H9 (cell line): ENCODE measurements around the gene SRCAP. TPM values are rescaled to one million over a fixed set of nuclear protein-coding genes. Genes with fewer than 3 reads are reported as not detected.

Source experiments
- DNase-seq: peaks from one replicate; pipeline ENCODE4 v3.0.0-alpha.2; 2017
- H2AFZ ChIP-seq: one replicate; pipeline ENCODE4 v1.6.1; 2013; ENCODE audit warnings: mild to moderate bottlenecking, low read length, control low read depth, moderate library complexity
- H2AK5ac ChIP-seq: 2 replicates; pipeline ENCODE4 v1.6.1; 2013; ENCODE audit warnings: low read length, control low read depth, mixed read lengths; ENCODE audit not compliant: insufficient read length
- H2BK120ac ChIP-seq: one replicate; pipeline ENCODE4 v1.6.1; 2013; ENCODE audit warnings: low read depth, mild to moderate bottlenecking, low read length, control low read depth, inconsistent platforms; ENCODE audit not compliant: poor library complexity, severe bottlenecking
- H2BK12ac ChIP-seq: 2 replicates; pipeline ENCODE4 v1.6.1; 2013; ENCODE audit warnings: low read length, control low read depth, mixed read lengths, low read depth; ENCODE audit not compliant: insufficient read length
- H2BK15ac ChIP-seq: 2 replicates; pipeline ENCODE4 v1.6.1; 2013; ENCODE audit warnings: low read depth, low read length, control low read depth
- H2BK20ac ChIP-seq: one replicate; pipeline ENCODE4 v1.6.1; 2013; ENCODE audit warnings: low read depth, mild to moderate bottlenecking, low read length, control low read depth, inconsistent platforms; ENCODE audit not compliant: poor library complexity, severe bottlenecking
- H2BK5ac ChIP-seq: 2 replicates; pipeline ENCODE4 v1.6.1; 2013; ENCODE audit warnings: low read length, control low read depth, mixed read lengths; ENCODE audit not compliant: insufficient read length
- H3K14ac ChIP-seq: 2 replicates; pipeline ENCODE4 v1.6.1; 2013; ENCODE audit warnings: low read length, control low read depth; ENCODE audit not compliant: insufficient read depth
- H3K18ac ChIP-seq: 2 replicates; pipeline ENCODE4 v1.6.1; 2013; ENCODE audit warnings: low read depth, mild to moderate bottlenecking, mixed read lengths, low read length, control low read depth; ENCODE audit not compliant: insufficient read length
- H3K23ac ChIP-seq: 2 replicates; pipeline ENCODE4 v1.6.1; 2013; ENCODE audit warnings: low read length, control low read depth, mixed read lengths, low read depth; ENCODE audit not compliant: insufficient read length
- H3K23me2 ChIP-seq: 2 replicates; pipeline ENCODE4 v1.6.1; 2013; ENCODE audit warnings: low read depth, mild to moderate bottlenecking, mixed read lengths, low read length, control low read depth; ENCODE audit not compliant: insufficient read length, poor library complexity, severe bottlenecking
- H3K27ac ChIP-seq: 2 replicates; pipeline ENCODE4 v1.5.1; 2013; ENCODE audit warnings: low read length, control low read depth, mixed read lengths, low read depth; ENCODE audit not compliant: insufficient read length
- H3K27me3 ChIP-seq: 2 replicates; pipeline ENCODE4 v1.6.1; 2013; ENCODE audit warnings: low read length, control low read depth, inconsistent platforms; ENCODE audit not compliant: insufficient read depth
- H3K4ac ChIP-seq: 2 replicates; pipeline ENCODE4 v1.6.1; 2013; ENCODE audit warnings: low read depth, mild to moderate bottlenecking, control low read depth, inconsistent platforms, low read length, moderate library complexity
- H3K4me1 ChIP-seq: 2 replicates; pipeline ENCODE4 v1.6.1; 2013; ENCODE audit warnings: low read length, control low read depth, inconsistent platforms; ENCODE audit not compliant: insufficient read depth
- H3K4me2 ChIP-seq: 2 replicates; pipeline ENCODE4 v1.6.1; 2013; ENCODE audit warnings: low read length, control low read depth, mixed read lengths; ENCODE audit not compliant: insufficient read length, insufficient read depth
- H3K56ac ChIP-seq: 2 replicates; pipeline ENCODE4 v1.6.1; 2013; ENCODE audit warnings: low read depth, mild to moderate bottlenecking, mixed read lengths, low read length, control low read depth; ENCODE audit not compliant: insufficient read length
- H3K79me1 ChIP-seq: 2 replicates; pipeline ENCODE4 v1.6.1; 2013; ENCODE audit warnings: low read depth, mild to moderate bottlenecking, moderate library complexity, low read length, control low read depth, inconsistent platforms; ENCODE audit not compliant: insufficient read depth, poor library complexity, severe bottlenecking
- H3K79me2 ChIP-seq: 2 replicates; pipeline ENCODE4 v1.6.1; 2013; ENCODE audit warnings: low read length, control low read depth, inconsistent platforms; ENCODE audit not compliant: insufficient read depth
- H3K9ac ChIP-seq: 2 replicates; pipeline ENCODE4 v1.6.1; 2013; ENCODE audit warnings: low read length, control low read depth, mixed read lengths; ENCODE audit not compliant: insufficient read length; ENCODE audit errors: extremely low read depth
- H3K9me3 ChIP-seq: one replicate; pipeline ENCODE4 v1.6.1; 2013; ENCODE audit warnings: low read depth, low read length, inconsistent platforms; ENCODE audit not compliant: control insufficient read depth
- H3T11ph ChIP-seq: one replicate; pipeline ENCODE4 v1.6.1; 2013; ENCODE audit warnings: mild to moderate bottlenecking, low read length, control low read depth, inconsistent platforms
- H4K20me1 ChIP-seq: one replicate; pipeline ENCODE4 v1.6.1; 2013; ENCODE audit not compliant: control insufficient read depth, insufficient read length, insufficient read depth
- H4K5ac ChIP-seq: 2 replicates; pipeline ENCODE4 v1.6.1; 2013; ENCODE audit warnings: low read depth, mild to moderate bottlenecking, mixed read lengths, low read length, control low read depth; ENCODE audit not compliant: insufficient read length
- H4K8ac ChIP-seq: replicated peaks from 2 replicates; pipeline ENCODE4 v1.6.1; 2013; ENCODE audit warnings: low read length, control low read depth, mixed read lengths, low read depth; ENCODE audit not compliant: insufficient read length
- H4K91ac ChIP-seq: 2 replicates; pipeline ENCODE4 v1.6.1; 2013; ENCODE audit warnings: low read depth, mild to moderate bottlenecking, moderate library complexity, mixed read lengths, low read length, control low read depth; ENCODE audit not compliant: insufficient read length
- H3K27ac Mint-ChIP-seq, 3 experiments: 2 replicates in 2 of 3; 3 replicates in 1 of 3; pipeline ENCODE4 v1.8.0; 2020 to 2021; ENCODE audit warnings: mixed read lengths in 3 of 3, mild to moderate bottlenecking in 1 of 3, moderate library complexity in 1 of 3
- H3K27me3 Mint-ChIP-seq: 2 replicates; pipeline ENCODE4 v1.8.0; 2021; ENCODE audit warnings: low read depth, mild to moderate bottlenecking, moderate library complexity, mixed read lengths
- H3K36me3 Mint-ChIP-seq, 3 experiments: 2 replicates in 2 of 3; 3 replicates in 1 of 3; pipeline ENCODE4 v1.8.0; 2020 to 2021; ENCODE audit warnings: low read depth in 3 of 3, mixed read lengths in 3 of 3; ENCODE audit not compliant: insufficient read depth in 1 of 3
- H3K4me1 Mint-ChIP-seq, 2 experiments: 2 replicates each; pipeline ENCODE4 v1.8.0; 2020; ENCODE audit warnings: mixed read lengths in 2 of 2
- H3K4me3 Mint-ChIP-seq, 2 experiments: 2 replicates in 1 of 2; 3 replicates in 1 of 2; pipeline ENCODE4 v1.8.0; 2020 to 2021; ENCODE audit warnings: mild to moderate bottlenecking in 2 of 2, mixed read lengths in 2 of 2, moderate library complexity in 1 of 2
- H3K9me3 Mint-ChIP-seq, 2 experiments: 2 replicates in 1 of 2; 3 replicates in 1 of 2; pipeline ENCODE4 v1.8.0; 2020; ENCODE audit warnings: mild to moderate bottlenecking in 2 of 2, mixed read lengths in 2 of 2, moderate library complexity in 1 of 2
- CTCF ChIP-seq: fragments of 200-600 bp; sonication (generic); conservative IDR thresholded peaks from 3 replicates; pipeline ENCODE4 v1.8.0; 2021; ENCODE audit warnings: antibody characterized with exemption, mild to moderate bottlenecking
- WGBS: extraction: QIAGEN DNeasy Blood & Tissue Kit; methylation state at CpG from one replicate; pipeline ENCODE4 v1.1.7; 2013; ENCODE audit warnings: missing lambda C conversion rate, low lambda C conversion rate, mixed read lengths; ENCODE audit not compliant: insufficient read length; ENCODE audit errors: extremely low coverage; 5-methylcytosine and 5-hydroxymethylcytosine counted together
- total RNA-seq: library from RNA; stranded (reverse); gene quantifications from 2 replicates; pipeline ENCODE4 v1.2.1, GENCODE V29; 2021

Gene SRCAP
- total RNA-seq, 1 experiment from 2014 or later, result 63.1 TPM

GRCh38 chr16:30731411-30731810 is 32.4 kb downstream of the SRCAP start:
- Histone ChIP-seq H2BK20ac (no peak overlapping the region), H4K5ac (no peak overlapping the region), H3K9me3 (no peaks in the 10 kb centered on the region), H3K27ac (no peak overlapping the region), H3K27me3 (no peaks in the 10 kb centered on the region), H3K23ac (no peak overlapping the region), H3K79me1 (no peaks in the 10 kb centered on the region), H4K20me1 (no peaks in the 10 kb centered on the region), H3K56ac (no peak overlapping the region), H3K79me2 (no peaks in the 10 kb centered on the region; the same call in 1 of the 2 replicates), H2BK120ac (no peak overlapping the region), H3K18ac (no peak overlapping the region), H2BK5ac (no peak overlapping the region), H3K4me1 (peaks cover 2% of the 10 kb centered on the region; the same call in 1 of the 2 replicates), H4K8ac (no peak overlapping the region), H3K4me2 (no peak overlapping the region), H2BK12ac (no peak overlapping the region), H2AFZ (no peak overlapping the region), H3K9ac (no peak overlapping the region), H3K23me2 (no peaks in the 10 kb centered on the region), H2BK15ac (no peak overlapping the region), H4K91ac (no peak overlapping the region), H3K4ac (no peak overlapping the region), H3T11ph (no peak overlapping the region), H3K14ac (no peak overlapping the region), H2AK5ac (no peak overlapping the region)
- no peak for DNase-seq
- WGBS, result no CpG with 5 or more reads among the region's 3 CpGs
- peaks cover 0 to 2% of the 10 kb centered on the region in 2 experiments; a peak in 1 of 5 replicates for H3K9me3 Mint-ChIP-seq
- TF ChIP-seq CTCF, result no peak
- no peak overlapping the region for H3K4me3 Mint-ChIP-seq
- no peak overlapping the region for H3K27ac Mint-ChIP-seq
- peaks cover 41 to 70% (median 57%) of the 10 kb centered on the region in 3 experiments for H3K36me3 Mint-ChIP-seq
- H3K27me3 Mint-ChIP-seq, result no peaks in the 10 kb centered on the region
- H3K4me1 Mint-ChIP-seq, result peaks cover 9 to 10% of the 10 kb centered on the region in 2 experiments
